Measurements from ENCODE around the gene RASAL1.
"Not testable (repeated sequence)": the region's sequence is repeated elsewhere in the genome, so short reads cannot be mapped to it uniquely, and the experiment has no call there.

RASAL1 gene

GRCh38 chr12:113161415-113162016 lies 26.0 kb upstream of the RASAL1 start:
- no peak for DNase-seq (ENCODE audit: low read depth in 2 of 2)

- no peak for DNase-seq (ENCODE audit: low read depth in 2 of 2)
Measured at GRCh38 chr12:113159937-113160336, 24.4 kb upstream of the RASAL1 start.

- no peak for DNase-seq (ENCODE audit: low read depth in 2 of 2)
Measured at GRCh38 chr12:113158439-113159203, 23.1 kb upstream of the RASAL1 start.

DNA sequence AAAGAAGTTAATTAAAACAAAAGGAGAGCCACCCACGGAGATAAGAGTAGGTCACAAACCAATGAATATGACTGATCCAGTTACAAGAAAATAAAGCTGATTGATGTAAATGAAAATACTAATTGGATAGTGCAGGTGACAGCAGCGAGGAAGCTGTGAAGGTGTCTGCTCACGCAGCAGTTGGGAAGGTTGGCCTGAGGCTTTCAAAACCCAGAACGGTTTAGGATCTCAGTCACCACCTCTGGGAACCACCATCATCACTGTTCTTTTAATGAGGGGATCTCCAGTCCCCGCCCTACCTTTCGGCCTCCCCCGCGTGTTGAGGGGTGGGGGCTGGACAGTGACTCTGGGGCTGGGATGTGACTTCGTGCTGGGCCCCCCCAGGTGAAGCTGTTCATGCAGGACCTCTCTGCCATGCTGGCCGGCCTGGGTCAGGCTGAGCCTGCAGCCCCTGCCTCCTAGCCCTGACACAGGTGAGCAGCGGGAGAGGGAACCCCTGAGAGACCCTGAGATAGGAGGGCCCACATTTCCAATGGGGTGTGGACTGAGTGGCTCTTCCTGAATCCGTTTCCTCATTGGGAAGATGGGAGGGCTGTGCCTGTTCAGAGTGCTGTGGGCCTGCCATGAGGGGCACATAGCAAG lies 21.8 kb upstream of the RASAL1 start:
- DNase-seq (ENCODE audit: low read depth in 2 of 2), result no peak

DNA sequence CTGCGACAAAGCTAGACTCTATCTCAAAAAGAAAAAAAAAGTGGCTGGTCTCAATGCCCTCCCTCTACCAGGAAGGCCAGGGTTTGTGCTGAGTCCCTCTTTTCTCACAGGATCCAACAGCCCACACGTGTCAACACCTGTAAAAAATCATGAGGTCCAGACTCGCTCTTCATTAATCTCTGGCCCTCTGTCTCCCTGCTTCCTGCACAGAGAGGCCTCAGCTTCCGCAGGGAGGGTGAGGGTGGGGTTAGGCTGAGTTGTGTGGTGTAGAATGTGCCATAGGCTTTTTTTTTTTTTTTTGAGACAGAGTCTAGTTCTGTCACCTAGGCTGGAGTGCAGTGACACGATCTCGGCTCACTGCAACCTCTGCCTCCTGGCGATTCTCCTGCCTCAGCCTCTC lies 20.1 kb upstream of the RASAL1 start:
- DNase-seq (ENCODE audit: low read depth in 2 of 2), result no peak

DNA sequence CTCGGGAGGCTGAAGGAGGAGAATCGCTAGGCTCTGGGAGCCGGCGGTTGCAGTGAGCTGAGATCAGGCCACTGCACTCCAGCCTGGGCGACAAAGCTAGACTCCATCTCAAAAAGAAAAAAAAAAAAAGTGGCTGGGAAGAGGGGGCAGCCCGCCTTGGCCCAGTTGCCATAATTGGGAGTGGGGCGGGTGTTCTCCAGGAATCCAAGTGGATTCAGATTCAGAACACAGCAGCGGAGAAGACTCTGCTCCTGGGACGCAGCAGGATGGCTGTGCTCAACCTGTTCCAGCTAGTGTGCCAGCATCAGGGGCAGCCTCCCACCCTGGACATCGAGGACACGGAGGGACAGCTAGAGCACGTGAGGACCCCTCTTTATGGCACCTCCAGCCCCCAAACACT lies 19.5 kb upstream of the RASAL1 start:
- no peak for DNase-seq (ENCODE audit: low read depth in 2 of 2)

- DNase-seq (ENCODE audit: low read depth in 2 of 2), result no peak
Measured at GRCh38 chr12:113154351-113154973, 18.9 kb upstream of the RASAL1 start.

DNA sequence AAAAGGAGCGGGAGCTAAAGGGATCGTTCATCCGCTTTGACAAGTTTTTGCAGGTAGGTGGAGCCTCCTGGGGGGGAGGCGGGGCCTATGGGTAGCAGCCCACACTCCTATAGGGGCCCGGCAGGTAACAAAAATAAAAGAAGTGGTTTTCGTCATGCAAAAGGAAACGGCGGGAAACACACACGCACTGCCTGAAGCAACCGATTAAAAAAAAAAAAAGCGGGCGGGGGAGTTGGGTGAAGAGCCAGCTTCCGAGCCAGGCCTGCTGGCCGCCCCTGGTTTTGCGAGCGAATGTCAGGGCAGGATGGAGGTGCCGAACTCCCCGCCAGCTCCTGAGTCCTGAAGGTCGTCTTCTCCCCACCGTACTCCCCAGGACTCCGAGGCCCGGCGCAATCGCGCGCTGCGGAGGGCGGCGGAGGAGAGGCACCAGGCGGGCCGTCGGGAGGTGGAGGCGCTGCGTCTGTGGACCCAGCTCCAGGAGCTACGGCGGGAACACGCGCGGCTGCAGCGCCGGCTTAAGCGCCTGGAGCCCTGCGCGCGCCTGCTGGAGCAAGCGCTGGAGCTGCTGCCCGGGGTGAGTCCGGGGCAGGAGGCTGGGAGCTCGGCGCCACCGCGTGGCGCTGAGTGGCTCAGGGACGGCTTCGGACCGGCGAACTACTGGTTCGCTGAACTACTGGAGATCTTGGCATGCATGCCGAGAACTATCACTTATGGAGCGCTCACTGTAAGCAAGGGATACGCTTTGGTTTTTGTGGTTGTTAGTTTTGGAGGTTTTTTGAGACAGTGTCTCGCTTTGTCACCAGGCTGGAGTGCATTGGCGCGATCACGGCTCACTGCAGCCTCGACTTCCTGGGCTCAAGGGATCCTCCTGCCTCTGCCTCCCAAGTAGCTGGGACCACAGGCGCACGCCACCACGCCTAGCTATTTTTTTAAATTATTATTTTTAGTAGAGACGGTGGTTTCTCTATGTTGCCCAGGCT lies 17.6 kb upstream of the RASAL1 start:
- peak; percentile 29 to 46 for DNase-seq (ENCODE audit: low read depth in 2 of 2)

DNA sequence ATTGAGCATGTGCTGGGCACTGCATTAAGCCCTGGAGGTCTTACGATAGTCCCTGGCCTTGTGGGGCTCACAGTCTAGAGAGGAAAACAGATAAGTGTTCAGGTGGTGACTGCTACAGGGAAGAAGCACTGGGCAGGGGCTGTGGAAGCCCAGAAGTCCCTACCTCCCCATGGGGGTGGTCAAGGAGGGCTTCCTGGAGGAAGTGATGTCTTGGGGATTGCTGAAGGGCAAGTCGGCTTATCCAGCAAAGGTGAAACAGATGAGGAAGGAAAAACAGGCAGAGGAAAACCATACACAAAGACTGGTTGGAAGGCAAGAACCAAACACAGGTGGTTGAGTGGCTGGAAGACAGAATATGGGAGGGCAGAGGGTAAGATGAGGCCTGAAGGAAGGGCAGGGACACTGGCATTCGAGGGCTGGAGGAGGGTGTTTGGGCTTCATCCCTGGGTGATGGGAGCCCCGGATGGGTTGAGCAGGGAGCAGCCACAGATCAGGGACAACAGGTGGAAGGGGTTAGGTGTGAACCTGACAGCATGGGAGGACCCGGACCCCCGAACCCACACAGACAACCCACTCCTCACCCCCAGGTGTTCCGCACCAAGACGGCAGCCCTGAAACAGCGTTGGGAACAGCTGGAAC lies 16.8 kb upstream of the RASAL1 start:
- no peak for DNase-seq (ENCODE audit: low read depth in 2 of 2)

- DNase-seq (ENCODE audit: low read depth in 2 of 2), result no peak
Measured at GRCh38 chr12:113151655-113152054, 16.1 kb upstream of the RASAL1 start.

DNA sequence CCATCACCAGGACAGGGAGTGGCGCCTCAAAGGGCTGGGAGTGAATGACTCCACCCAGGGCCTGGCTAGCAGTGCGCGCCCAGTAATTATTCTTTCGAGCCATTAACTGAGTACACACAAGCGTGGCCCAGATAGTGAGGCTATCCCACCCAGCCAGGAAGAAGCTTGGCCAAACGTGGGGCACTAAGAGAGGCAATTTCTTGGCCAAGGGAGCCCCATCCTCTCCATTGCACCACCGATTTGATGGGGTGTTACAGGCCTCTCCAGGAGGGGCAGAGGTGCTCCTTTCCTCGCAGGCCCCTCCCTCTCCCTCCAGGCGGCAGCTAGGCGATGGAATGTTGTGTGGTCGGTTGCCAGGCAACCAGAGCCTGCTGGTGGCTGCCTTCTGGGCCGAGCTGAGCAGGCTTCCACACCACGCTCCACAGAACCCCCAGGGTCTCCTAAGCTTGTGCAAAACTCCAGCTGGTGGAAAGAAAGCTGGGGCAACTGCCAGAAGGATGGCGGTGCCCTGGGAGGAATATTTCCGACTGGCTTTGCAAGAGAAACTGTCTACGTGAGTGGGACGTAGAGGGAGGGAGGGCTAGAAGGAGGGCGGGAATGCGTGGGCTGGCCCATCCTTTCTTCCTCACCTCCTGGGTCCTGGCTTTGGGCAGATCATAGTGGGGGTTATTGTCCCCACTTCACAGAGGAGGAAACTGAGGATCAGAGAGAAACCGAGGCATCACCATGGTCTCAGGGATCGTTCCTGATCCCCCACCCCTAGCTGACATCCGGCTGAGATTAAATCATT lies 14.0 kb upstream of the RASAL1 start, which contains the start of gene CFAP73:
TSS of gene CFAP73 (plus strand) at position 364 of the 790 bp plus-strand sequence. CDS start at position 498, 134 bp downstream.
- DNase-seq (ENCODE audit: low read depth in 2 of 2), result no peak

DNA sequence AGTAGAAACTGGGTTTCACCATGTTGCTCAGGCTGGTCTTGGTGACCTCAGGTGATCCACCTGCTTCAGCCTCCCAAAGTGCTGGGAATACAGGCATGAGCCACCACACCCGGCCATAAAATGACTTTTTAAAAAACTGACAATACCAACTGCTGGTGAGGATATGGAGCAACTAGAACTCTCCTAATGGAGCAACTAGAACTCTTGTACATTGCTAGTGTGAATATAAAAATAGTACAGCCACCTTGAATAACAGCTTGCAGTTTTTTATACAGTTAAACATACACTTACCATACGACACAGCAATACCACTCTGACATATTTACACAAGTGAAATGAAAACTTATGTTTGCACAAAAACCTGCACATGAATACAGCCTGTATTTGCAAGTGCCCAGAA lies 11.4 kb upstream of the RASAL1 start:
- no peak for DNase-seq (ENCODE audit: low read depth in 2 of 2)

DNA sequence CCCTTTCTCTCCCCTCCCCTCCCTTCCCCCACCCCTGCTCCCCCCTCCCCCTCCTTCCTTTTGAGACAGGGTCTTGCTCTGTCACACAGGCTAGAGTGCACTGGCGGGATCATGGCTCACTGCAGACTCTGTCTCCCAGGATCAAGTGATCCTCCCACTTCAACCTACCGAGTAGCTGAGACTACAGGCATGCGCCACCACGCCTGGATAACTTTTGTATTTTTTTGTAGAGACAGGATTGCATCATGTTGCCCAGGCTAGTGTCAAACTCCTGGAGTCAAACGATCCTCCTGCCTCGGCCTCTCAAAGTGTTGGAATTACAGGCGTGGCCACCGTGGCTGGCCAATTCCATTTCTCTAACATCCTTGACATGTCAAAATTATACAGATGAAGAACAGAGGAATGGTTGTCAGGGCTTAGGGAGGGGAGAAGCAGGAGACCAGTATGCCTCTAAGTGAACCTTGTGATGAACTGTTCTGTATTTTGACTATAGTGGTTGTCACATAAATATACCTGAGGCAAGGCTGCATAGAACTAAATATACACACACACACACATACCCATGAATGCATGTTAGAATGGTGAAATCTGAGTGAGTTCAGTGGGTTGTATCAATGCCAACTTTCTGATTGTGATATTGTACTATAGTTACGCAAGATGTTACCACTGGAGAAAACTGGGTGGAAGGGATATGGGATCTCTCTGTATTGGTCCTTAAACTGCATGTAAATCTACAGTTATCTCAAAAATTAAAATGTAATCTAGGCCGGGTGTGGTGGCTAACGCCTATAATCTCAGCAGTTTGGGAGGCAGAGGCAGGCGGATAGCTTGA lies 10.4 kb upstream of the RASAL1 start:
- DNase-seq (ENCODE audit: low read depth in 2 of 2), result no peak

- no peak for DNase-seq (ENCODE audit: low read depth in 2 of 2)
Measured at GRCh38 chr12:113144806-113145205, 9.2 kb upstream of the RASAL1 start.

GRCh38 chr12:113143959-113144358 lies 8.4 kb upstream of the RASAL1 start:
- no peak for DNase-seq (ENCODE audit: low read depth in 2 of 2)

DNA sequence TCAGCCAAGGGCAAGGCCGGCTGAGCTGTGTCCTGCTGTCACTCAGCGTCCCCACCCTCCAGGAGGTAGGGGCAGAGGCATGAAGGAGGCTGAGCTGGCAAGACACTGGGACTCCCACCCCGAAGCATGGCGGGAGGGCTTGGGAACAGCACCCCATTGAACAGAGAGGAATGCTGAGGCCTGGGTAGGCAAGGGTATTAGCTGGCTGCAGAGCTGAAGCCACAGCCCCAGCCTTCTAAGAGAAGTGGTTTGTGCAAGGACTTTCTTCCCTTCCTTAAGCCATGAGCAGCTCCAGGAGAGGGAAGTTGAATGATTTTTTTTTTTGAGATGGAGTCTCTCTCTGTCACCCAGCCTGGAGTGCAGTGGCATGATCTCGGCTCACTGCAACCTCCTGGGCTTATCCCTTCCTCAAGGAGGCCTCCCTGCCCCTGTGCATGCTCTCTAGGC lies 7.3 kb upstream of the RASAL1 start:
- DNase-seq (ENCODE audit: low read depth in 2 of 2), result no peak

- no peak for DNase-seq (ENCODE audit: low read depth in 2 of 2)
Measured at GRCh38 chr12:113142173-113142885, 6.8 kb upstream of the RASAL1 start.

DNA sequence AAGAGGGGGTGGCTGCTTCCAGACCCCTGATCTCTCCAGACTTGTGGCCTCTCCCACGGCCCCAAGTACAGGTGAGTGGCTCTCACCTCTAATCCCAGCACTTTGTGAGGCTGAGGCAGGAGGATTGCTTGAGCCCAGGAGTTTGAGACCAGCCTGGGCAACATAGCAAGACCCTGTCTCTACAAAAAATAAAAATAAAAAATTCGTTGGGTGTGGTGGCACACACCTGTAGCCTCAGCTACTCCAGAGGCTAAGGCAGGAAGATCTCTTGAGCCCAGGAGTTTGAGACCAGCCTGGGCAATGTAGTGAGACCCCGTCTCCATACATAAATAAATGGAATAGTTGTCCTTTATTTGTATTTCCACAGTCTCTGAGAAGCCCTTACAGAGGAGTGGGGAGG lies 6.2 kb upstream of the RASAL1 start:
- DNase-seq (ENCODE audit: low read depth in 2 of 2), result not testable (repeated sequence)

Measured in stimulated activated CD4-positive, alpha-beta T cell treated with anti-CD3 and anti-CD28 coated beads, Interleukin-12 subunit alpha, Interleukin-12 subunit beta, amount 100 ng/mL, for 24 hours (primary cell).